Stimulated activated CD8-positive, alpha-beta memory T cell treated with anti-CD3 and anti-CD28 coated beads, Interleukin-15, amount 100 ng/mL, for 48 hours (primary cell): ENCODE results near the gene NAA50.

Experiments
- DNase-seq, 2 donors: peaks; one replicate each; pipeline ENCODE4 v3.0.0-alpha.2; 2020; ENCODE audit warnings: low read depth in 2 of 2

The NAA50 gene

GRCh38 chr3:113685956-113686721 lies 59.9 kb downstream of the NAA50 start:
- no peak for DNase-seq

GRCh38 chr3:113685124-113685523 lies 60.9 kb downstream of the NAA50 start:
- DNase-seq = no peak

- DNase-seq = no peak
Measured at GRCh38 chr3:113684271-113684819, 61.7 kb downstream of the NAA50 start.

GRCh38 chr3:113678773-113679172 lies 67.3 kb downstream of the NAA50 start:
- DNase-seq = no peak

- no peak for DNase-seq
Measured at GRCh38 chr3:113677737-113678136, 68.3 kb downstream of the NAA50 start.

- no peak for DNase-seq
Measured at GRCh38 chr3:113676261-113676660, 69.8 kb downstream of the NAA50 start.

- DNase-seq = no peak
Measured at GRCh38 chr3:113673593-113673992, 72.5 kb downstream of the NAA50 start.

- DNase-seq = no peak
Measured at GRCh38 chr3:113668015-113668414, 78.0 kb downstream of the NAA50 start.
